Measurements from ENCODE around the gene RFFL. TPM values are rescaled to one million over a fixed set of nuclear protein-coding genes. Genes with fewer than 3 reads are reported as not detected.

Gene RFFL
- total RNA-seq, 4 donors from 2014 or later, result 31.7 to 64.0 (median 56.2) TPM

GRCh38 chr17:35025541-35025940, 38.0 kb downstream of the RFFL start:
- Histone ChIP-seq H3K4me3 (no peak overlapping the region), H3K27me3 (no peaks in the 10 kb centered on the region), H3K36me3 (peaks cover 0 to 39% (median 3%) of the 10 kb centered on the region in 3 donors), H3K9me3 (no peaks in the 10 kb centered on the region), H3K27ac (no peak overlapping the region), H3K4me1 (peaks cover 26 to 68% (median 29%) of the 10 kb centered on the region in 3 donors)
- 94 to 100% methylated on average over 1 of the region's 1 CpG for WGBS, 2 donors
- DNase-seq, result no peak
- intact Hi-C loops (cut with DNase I), result no loop called here
- TF ChIP-seq, protein P1, sequence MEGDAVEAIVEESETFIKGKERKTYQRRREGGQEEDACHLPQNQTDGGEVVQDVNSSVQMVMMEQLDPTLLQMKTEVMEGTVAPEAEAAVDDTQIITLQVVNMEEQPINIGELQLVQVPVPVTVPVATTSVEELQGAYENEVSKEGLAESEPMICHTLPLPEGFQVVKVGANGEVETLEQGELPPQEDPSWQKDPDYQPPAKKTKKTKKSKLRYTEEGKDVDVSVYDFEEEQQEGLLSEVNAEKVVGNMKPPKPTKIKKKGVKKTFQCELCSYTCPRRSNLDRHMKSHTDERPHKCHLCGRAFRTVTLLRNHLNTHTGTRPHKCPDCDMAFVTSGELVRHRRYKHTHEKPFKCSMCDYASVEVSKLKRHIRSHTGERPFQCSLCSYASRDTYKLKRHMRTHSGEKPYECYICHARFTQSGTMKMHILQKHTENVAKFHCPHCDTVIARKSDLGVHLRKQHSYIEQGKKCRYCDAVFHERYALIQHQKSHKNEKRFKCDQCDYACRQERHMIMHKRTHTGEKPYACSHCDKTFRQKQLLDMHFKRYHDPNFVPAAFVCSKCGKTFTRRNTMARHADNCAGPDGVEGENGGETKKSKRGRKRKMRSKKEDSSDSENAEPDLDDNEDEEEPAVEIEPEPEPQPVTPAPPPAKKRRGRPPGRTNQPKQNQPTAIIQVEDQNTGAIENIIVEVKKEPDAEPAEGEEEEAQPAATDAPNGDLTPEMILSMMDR (IDR thresholded peaks at IDR 0.05), result no peak
- TF ChIP-seq POLR2A (IDR thresholded peaks at IDR 0.05), result no peak

DNA sequence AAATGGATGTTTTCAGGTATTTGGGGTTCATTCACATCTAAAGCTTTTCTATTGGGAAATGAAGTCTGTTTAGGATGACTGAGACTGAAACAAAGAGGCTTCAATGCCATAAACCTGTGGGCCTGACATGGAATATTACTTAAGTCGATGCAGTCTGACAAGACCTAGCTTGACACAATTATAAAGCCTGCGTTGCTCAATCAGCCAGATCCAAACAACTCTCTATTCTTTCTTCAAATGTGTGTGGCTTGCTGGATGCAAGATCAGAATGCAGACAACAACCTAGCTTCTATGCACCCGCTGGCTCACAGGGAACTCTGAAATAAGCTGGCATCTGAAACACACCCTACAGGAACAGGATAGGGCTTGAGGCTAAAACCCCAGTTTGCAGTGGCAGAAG, 40.0 kb downstream of the RFFL start:
- Histone ChIP-seq H3K27ac (peak overlapping the region; percentile 73 to 88 (median 83)), H3K4me1 (peaks cover 29 to 77% (median 31%) of the 10 kb centered on the region in 3 donors), H3K9me3 (no peaks in the 10 kb centered on the region), H3K27me3 (no peaks in the 10 kb centered on the region), H3K4me3 (no peak overlapping the region), H3K36me3 (peaks cover 0 to 50% (median 3%) of the 10 kb centered on the region in 3 donors)
- WGBS, 2 donors, result 30 to 31% methylated on average over 3 of the region's 3 CpGs
- intact Hi-C loops (cut with DNase I), result no loop called here
- TF ChIP-seq, protein P1 (IDR thresholded peaks at IDR 0.05), result no peak
- TF ChIP-seq POLR2A (IDR thresholded peaks at IDR 0.05), result no peak
- DNase-seq, result no peak

GRCh38 chr17:35022536-35023063, 40.9 kb downstream of the RFFL start:
- Histone ChIP-seq H3K27ac (peak overlapping the region; percentile 73 to 88 (median 83)), H3K27me3 (no peaks in the 10 kb centered on the region), H3K4me3 (no peak overlapping the region), H3K4me1 (peaks cover 29 to 75% (median 34%) of the 10 kb centered on the region in 3 donors), H3K36me3 (peaks cover 0 to 60% (median 3%) of the 10 kb centered on the region in 3 donors), H3K9me3 (no peaks in the 10 kb centered on the region)
- intact Hi-C loops (cut with DNase I), result no loop called here
- no peak for TF ChIP-seq POLR2A (IDR thresholded peaks at IDR 0.05)
- TF ChIP-seq, protein P1 (IDR thresholded peaks at IDR 0.05), result peak in 2 of 6 experiments; percentile 15 to 40
- 16 to 22% methylated on average over 4 to 5 of the region's 8 CpGs for WGBS, 2 donors
- peak; percentile 19 for DNase-seq

- no peaks in the 10 kb centered on the region for H3K9me3 ChIP-seq
- WGBS, 2 donors, result 72 to 80% methylated on average over 8 to 11 of the region's 11 CpGs
- DNase-seq, result no peak
- no peak overlapping the region for H3K4me3 ChIP-seq
- H3K27me3 ChIP-seq, result no peaks in the 10 kb centered on the region
- peak overlapping the region; percentile 73 to 88 (median 83) for H3K27ac ChIP-seq
- H3K36me3 ChIP-seq, result peaks cover 3 to 68% (median 5%) of the 10 kb centered on the region in 3 donors
- intact Hi-C loops (cut with DNase I), result no loop called here
- no peak for TF ChIP-seq POLR2A (IDR thresholded peaks at IDR 0.05)
- TF ChIP-seq, protein P1 (IDR thresholded peaks at IDR 0.05), result no peak
- peaks cover 29 to 75% (median 34%) of the 10 kb centered on the region in 3 donors for H3K4me1 ChIP-seq
Measured at GRCh38 chr17:35021520-35022380, 41.8 kb downstream of the RFFL start.
